Fibroblast of mammary gland (primary cell): ENCODE results near the gene CACNA2D1.

Experiments
- DNase-seq: peaks from one replicate; pipeline ENCODE4 v3.0.0-alpha.2; 2010; ENCODE audit warnings: low read depth
- H3K4me3 ChIP-seq: 2 replicates; pipeline ENCODE4 v1.5.1; 2011; ENCODE audit warnings: low read depth, mild to moderate bottlenecking, low read length, moderate library complexity; ENCODE audit not compliant: control insufficient read depth
- TF ChIP-seq, protein P1 (sequence below): conservative IDR thresholded peaks from 2 replicates; pipeline ENCODE4 v1.5.1; 2011; ENCODE audit warnings: low read depth, low read length, inconsistent platforms; ENCODE audit not compliant: control insufficient read depth, insufficient read depth

CACNA2D1 gene

DNA sequence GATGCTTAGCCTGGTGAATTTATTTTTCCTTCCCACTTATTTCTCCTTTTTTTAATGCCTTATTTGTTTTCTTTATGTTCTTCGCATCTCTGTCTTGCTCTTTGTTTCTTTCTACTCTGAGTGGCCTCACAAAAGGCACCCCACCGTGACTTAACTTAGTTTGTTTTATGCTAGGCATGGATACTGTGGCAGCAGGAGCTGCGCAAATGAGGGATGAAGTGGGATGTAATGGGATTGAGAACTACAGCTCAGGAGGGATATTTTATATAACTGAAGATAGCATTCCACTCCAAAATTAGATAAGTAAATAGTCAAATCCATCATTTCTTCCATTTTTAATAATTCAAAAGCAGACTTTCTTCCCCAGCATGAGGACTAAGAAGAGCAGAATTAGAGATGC lies 1.7 kb upstream of the CACNA2D1 start:
- DNase-seq = no peak
- TF ChIP-seq, protein P1, sequence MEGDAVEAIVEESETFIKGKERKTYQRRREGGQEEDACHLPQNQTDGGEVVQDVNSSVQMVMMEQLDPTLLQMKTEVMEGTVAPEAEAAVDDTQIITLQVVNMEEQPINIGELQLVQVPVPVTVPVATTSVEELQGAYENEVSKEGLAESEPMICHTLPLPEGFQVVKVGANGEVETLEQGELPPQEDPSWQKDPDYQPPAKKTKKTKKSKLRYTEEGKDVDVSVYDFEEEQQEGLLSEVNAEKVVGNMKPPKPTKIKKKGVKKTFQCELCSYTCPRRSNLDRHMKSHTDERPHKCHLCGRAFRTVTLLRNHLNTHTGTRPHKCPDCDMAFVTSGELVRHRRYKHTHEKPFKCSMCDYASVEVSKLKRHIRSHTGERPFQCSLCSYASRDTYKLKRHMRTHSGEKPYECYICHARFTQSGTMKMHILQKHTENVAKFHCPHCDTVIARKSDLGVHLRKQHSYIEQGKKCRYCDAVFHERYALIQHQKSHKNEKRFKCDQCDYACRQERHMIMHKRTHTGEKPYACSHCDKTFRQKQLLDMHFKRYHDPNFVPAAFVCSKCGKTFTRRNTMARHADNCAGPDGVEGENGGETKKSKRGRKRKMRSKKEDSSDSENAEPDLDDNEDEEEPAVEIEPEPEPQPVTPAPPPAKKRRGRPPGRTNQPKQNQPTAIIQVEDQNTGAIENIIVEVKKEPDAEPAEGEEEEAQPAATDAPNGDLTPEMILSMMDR = no peak

DNA sequence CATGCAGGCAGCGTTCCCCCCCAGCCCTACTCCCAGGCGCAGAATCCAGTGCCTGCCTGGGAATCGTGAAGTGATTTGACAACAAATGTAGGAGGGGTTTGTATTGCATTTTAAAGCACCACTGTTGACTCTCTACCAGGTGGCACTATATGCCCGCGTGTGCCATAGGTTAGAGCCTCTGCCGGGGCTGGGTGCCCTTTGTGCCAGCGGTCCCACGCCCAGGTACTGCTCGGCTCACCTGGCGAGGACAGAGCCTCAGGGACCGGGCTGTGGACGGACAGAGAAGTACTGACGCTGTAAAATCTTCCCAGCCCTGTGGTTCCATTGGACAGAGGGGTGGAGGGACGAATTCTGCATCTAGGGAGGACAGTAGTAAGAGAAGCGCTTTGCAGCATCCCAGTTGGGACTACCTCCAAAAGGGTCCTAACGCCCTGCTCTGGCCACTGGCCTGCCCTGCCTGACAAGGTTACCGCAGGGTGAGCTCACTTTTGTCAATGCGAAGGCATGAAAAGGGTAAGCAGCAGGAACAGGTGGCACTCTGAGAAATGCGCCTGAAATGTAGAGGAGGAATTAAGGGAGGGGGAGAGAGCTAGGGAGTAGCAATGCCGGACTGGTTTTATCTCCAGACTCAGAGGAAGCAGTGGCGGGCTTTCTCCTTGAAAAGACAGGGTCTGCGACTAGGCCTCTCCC lies 788 bp upstream of the CACNA2D1 start:
- no peak for DNase-seq
- TF ChIP-seq, protein P1 = no peak
- peak overlapping the region; percentile 71 for H3K4me3 ChIP-seq

More for the DNA sequence above, 1.7 kb upstream of the CACNA2D1 start:
- no peak overlapping the region for H3K4me3 ChIP-seq

DNA sequence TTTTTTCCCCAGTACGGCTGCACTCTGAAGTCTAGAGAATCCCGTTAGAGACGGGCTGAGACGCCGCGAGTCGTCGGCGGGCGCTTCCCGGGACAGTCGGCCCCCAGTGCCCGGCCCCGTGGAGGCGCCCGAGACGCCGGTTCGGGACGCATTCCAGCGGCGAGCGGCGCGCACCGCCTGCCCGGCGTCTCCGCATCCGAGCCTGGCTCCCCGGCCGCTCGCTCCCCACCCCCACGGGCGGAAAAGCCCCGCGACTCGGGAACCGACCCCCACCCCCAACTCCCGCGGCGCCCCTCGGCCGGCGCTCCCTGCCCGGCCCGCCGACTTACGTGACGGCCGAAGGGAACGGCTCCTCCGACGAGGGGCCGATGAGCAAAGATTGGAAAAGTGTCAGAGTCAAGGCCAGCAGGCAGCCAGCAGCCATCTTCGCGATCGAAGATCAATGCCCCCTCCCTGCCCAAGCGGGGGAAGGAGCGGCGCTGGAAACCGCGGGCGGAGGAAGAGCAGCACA lies 486 bp downstream of the CACNA2D1 start:
- TF ChIP-seq, protein P1 = no peak
- H3K4me3 ChIP-seq = peak overlapping the region; percentile 77
- DNase-seq = peak; percentile 16

DNA sequence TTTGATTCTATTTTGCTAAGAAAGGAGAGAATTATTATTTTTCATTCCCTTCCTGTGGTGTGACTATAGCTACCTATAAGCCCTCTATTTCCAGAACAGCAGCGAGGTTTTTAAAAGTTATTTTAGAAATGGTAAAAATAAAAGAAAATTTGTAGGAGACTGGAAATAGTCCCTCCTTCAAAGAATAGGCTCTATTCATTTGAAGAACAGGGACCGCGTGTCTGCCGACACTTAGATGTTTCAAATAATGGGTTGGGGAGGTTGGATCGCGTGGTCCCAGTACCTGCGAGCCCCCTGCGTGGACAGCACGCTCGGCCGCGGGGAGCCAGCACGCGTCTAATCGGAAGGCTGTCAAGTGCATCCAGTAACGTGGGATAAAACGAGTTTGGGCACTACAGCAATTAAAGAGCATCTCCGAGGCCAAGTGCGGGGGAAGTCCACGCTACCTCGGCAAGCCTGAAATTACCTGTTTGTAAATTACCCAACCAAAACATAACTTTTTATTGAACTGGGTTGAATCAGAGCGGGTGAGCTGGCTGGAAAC lies 1.0 kb downstream of the CACNA2D1 start:
- peak; percentile 19 for DNase-seq
- TF ChIP-seq, protein P1 = no peak
- H3K4me3 ChIP-seq = peak overlapping the region; percentile 77

DNA sequence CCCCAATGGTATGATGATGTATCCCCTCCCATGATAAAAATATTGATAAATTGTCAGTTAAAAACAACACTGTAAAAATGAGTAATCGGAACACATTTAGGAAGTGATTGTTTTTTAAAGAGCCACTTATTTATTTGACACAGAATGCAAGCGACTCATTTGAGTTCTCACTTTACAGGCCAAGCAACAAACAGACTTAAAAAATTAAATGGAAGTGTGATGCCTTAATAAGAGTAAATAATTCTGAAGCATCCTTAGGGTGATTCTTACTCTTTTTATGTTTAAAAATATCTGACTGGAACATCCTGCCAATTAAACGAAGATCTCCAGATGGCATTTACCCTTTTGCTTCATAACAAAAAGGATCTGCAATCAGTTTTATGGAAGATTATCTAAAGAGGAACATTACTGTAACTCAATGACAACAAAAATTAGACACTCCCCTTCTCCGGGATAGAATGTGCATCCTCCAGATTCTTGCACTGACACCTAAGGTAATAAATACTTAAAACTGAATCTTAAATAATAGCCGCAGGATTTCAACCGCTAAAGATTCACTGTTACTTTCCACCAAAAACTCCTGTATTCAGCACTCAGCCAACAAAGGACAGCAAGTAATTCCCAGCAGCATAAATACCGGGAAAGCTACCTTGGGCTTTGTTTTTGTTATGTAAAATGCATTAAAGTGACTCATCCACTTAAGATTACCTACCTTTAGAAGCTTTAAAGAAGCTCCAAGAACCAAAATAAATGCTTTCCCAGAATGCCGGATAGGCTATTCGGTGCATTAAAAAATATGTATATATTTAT lies 1.7 kb downstream of the CACNA2D1 start:
- TF ChIP-seq, protein P1 = no peak
- peak; percentile 28 for DNase-seq
- H3K4me3 ChIP-seq = peak overlapping the region; percentile 77

DNA sequence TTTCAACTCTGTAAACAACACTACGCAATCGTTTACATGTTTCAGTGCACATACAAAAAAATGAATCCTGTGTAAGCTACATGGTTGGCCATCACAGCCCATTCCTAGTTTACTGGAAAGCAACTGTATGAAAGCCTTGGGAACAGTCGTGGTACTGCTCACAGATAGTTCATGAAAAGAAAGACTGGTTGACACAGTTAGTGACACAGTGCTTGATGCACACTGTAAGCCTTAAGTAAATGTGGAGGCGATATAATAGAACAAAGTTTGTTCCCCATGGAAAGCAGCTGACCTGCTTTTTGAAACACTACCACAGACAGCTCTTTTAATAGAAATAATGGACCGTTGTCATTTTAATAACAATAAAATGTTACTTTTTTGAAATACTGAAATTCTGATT lies 5.1 kb downstream of the CACNA2D1 start:
- no peak for DNase-seq
- TF ChIP-seq, protein P1 = no peak
- H3K4me3 ChIP-seq = no peak overlapping the region
